Left lung (tissue), 10 donors: Measurements from ENCODE around the gene KIF17. TPM values are rescaled to one million over a fixed set of nuclear protein-coding genes. Genes with fewer than 3 reads are reported as not detected.
A peak's percentile ranks its signal among the peaks of the same experiment; 100 is the strongest.

Experiments
- ATAC-seq: fragments of 200-7000 bp; cut with Tn5 transposase; one replicate; pipeline ENCODE4 v1.9.1; 2020; ENCODE audit warnings: moderate library complexity
- DNase-seq, 4 donors: peaks; one replicate each; pipeline ENCODE4 v3.0.0-alpha.2; 2013 to 2020
- H3K27ac ChIP-seq, 2 donors: fragments of 200-600 bp; sonication (generic) in 1 of 2; one replicate each; pipeline versions ENCODE4 v1.5.0 to v1.8.0; 2020 to 2021
- H3K27me3 ChIP-seq, 2 donors: fragments of 200-600 bp; sonication (generic) in 1 of 2; one replicate each; pipeline versions ENCODE4 v1.5.0 to v1.8.0; 2020 to 2021
- H3K36me3 ChIP-seq, 2 donors: fragments of 200-600 bp; sonication (generic) in 1 of 2; one replicate each; pipeline versions ENCODE4 v1.5.0 to v1.8.0; 2020 to 2021
- H3K4me1 ChIP-seq, 2 donors: fragments of 200-600 bp; one replicate each; pipeline ENCODE4 v1.8.0; 2021
- H3K4me3 ChIP-seq, 2 donors: fragments of 200-600 bp; sonication (generic) in 1 of 2; one replicate each; pipeline versions ENCODE4 v1.5.0 to v1.8.0; 2020 to 2021; ENCODE audit warnings: mild to moderate bottlenecking in 1 of 2
- H3K9me3 ChIP-seq, 2 donors: fragments of 200-600 bp; sonication (generic) in 1 of 2; one replicate each; pipeline versions ENCODE4 v1.5.0 to v1.8.0; 2020 to 2021
- intact Hi-C, 2 donors: fragments of 100-400 bp; cut with DNase I; formaldehyde crosslinking; loops; one replicate each; pipeline versions ENCODE4 v1.11.2 to v1.14.2; 2022
- polyA plus RNA-seq, 6 donors: library from polyadenylated mRNA; unstranded; fragments of 120-200 nt; gene quantifications; one replicate each; pipeline ENCODE4 v1.2.1, GENCODE V29; 2013; ENCODE audit not compliant: insufficient read length in 6 of 6
- total RNA-seq, 2 donors: library from RNA; stranded (reverse); fragmentation: NEBNext Ultra II Directional; extraction: Animal tissue kit (Norgen Biotek cat#: 25700); gene quantifications; one replicate each; pipeline ENCODE4 v1.2.1, GENCODE V29; 2021
- TF ChIP-seq, protein P1 (sequence below), 2 donors: fragments of 200-600 bp; sonication (generic) in 1 of 2; IDR thresholded peaks; one replicate each; pipeline versions ENCODE4 v1.5.0 to v1.8.0; 2021; ENCODE audit warnings: antibody characterized with exemption in 2 of 2
- donor health status: DM: no; HTN: yes; CAD: no.
- donor health status: DM: no; HTN: no; CAD: no.

Gene KIF17
- total and polyA plus RNA-seq, 8 donors: 4.1 to 12.1 (median 7.8) TPM

DNA sequence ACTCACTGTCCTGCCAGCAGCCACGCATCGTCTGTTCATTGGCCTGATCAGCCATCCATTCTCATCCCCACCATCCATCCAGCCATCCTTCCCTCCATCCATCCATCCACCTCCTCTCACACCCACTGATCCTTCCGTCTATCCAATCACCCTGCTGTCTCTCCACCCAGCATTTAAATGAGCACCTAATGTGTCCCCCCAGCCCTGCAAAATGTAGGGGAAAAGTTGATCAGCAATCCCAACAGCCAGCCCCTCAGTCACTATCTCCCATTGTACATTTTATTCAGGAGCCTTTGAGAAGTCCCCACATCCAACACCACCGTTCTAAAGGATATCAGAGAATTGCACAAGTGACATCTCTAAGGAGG lies 45.6 kb downstream of the KIF17 start:
- H3K9me3 ChIP-seq: no peaks in the 10 kb centered on the region
- TF ChIP-seq, protein P1, sequence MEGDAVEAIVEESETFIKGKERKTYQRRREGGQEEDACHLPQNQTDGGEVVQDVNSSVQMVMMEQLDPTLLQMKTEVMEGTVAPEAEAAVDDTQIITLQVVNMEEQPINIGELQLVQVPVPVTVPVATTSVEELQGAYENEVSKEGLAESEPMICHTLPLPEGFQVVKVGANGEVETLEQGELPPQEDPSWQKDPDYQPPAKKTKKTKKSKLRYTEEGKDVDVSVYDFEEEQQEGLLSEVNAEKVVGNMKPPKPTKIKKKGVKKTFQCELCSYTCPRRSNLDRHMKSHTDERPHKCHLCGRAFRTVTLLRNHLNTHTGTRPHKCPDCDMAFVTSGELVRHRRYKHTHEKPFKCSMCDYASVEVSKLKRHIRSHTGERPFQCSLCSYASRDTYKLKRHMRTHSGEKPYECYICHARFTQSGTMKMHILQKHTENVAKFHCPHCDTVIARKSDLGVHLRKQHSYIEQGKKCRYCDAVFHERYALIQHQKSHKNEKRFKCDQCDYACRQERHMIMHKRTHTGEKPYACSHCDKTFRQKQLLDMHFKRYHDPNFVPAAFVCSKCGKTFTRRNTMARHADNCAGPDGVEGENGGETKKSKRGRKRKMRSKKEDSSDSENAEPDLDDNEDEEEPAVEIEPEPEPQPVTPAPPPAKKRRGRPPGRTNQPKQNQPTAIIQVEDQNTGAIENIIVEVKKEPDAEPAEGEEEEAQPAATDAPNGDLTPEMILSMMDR (IDR thresholded peaks at IDR 0.05): no peak
- no peaks in the 10 kb centered on the region for H3K4me1 ChIP-seq
- H3K27me3 ChIP-seq: no peaks in the 10 kb centered on the region
- no peak overlapping the region for H3K27ac ChIP-seq
- intact Hi-C loops: no loop called here
- DNase-seq: no peak
- H3K4me3 ChIP-seq: no peak overlapping the region
- no peak for ATAC-seq
- H3K36me3 ChIP-seq: peaks cover 0 to 8% of the 10 kb centered on the region in 2 donors

DNA sequence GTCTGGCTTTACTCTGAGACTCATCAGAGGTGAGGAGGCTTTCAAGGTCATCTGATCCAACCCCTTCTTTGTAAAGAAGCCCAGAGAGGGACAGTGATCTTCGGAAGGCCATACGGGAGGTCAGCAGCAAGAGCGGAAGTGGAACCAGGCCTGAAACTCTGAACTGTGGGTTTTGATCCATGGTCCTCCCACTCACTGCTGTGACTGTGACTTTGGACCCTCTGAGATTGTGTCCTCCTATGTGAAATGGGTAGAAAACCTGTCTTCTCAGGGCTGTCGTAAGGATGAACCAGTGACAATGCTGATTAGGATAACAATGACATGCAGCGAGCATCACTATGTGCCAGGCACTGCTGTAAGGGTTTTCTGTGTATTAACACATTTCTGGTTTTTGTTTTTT lies 46.9 kb downstream of the KIF17 start:
- intact Hi-C loops: no loop called here
- H3K27me3 ChIP-seq: no peaks in the 10 kb centered on the region
- H3K27ac ChIP-seq: no peak overlapping the region
- TF ChIP-seq, protein P1 (IDR thresholded peaks at IDR 0.05): no peak
- H3K4me3 ChIP-seq: no peak overlapping the region
- no peak for DNase-seq
- no peaks in the 10 kb centered on the region for H3K4me1 ChIP-seq
- peaks cover 0 to 8% of the 10 kb centered on the region in 2 donors for H3K36me3 ChIP-seq
- H3K9me3 ChIP-seq: no peaks in the 10 kb centered on the region
- ATAC-seq: no peak

DNA sequence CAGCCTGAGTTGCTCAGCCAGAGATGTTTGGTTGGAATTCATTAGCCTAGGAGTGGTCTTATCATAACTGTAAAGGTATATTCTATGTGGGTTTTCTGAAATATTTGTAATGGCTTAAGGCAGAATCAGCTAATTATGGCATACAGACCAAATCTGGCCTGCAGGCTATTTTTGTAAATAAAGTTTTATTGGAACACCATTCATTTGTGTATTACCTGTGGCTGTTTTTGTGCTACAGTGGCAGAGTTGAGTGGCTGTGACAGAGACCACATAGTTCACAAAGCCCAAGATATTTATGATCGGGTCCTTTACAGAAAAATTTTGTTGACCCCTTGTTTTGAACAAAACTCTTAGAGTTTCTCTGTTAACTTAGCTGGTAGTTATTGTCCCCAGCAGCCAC lies 49.2 kb downstream of the KIF17 start:
- Histone ChIP-seq H3K27ac (no peak overlapping the region), H3K9me3 (no peaks in the 10 kb centered on the region), H3K27me3 (no peaks in the 10 kb centered on the region), H3K4me1 (no peaks in the 10 kb centered on the region), H3K4me3 (no peak overlapping the region), H3K36me3 (peaks cover 0 to 8% of the 10 kb centered on the region in 2 donors)
- TF ChIP-seq, protein P1 (IDR thresholded peaks at IDR 0.05): no peak
- DNase-seq (no peak), ATAC-seq (no peak)
- intact Hi-C loops: no loop called here

- intact Hi-C loops: no loop called here
- no peak for ATAC-seq
- TF ChIP-seq, protein P1 (IDR thresholded peaks at IDR 0.05): no peak
Observed at GRCh38 chr1:20666804-20667203, 51.0 kb downstream of the KIF17 start.

DNA sequence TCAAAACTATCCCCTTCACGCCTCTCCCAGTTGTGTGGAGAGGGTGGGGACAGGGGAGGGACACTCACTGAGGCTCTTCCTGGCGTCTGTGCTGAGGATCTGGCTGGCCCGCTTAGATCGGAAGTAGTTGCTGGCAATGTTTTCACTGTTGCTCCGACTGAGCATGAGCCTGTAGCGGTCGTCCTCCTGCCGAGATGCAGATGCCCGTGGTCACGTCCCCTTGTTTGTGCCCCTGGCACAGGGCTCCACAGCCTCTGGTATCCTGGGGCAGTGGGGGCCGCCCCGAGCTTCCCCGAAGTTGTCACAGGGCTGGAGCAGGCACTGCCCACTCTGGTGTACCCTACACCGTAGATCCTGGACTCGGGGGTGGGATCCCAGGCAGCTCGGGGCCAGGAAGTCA lies 51.7 kb downstream of the KIF17 start:
- Histone ChIP-seq H3K4me1 (peaks cover 0 to 4% of the 10 kb centered on the region in 2 donors), H3K9me3 (no peaks in the 10 kb centered on the region), H3K4me3 (no peak overlapping the region), H3K27ac (peak overlapping the region in 1 of 2 donors; percentile 59), H3K36me3 (peaks cover 0 to 8% of the 10 kb centered on the region in 2 donors), H3K27me3 (no peaks in the 10 kb centered on the region)
- intact Hi-C loops: no loop called here
- DNase-seq: no peak
- ATAC-seq: no peak
- TF ChIP-seq, protein P1 (IDR thresholded peaks at IDR 0.05): no peak

More at GRCh38 chr1:20666804-20667203, 51.0 kb downstream of the KIF17 start:
- H3K27me3 ChIP-seq: no peaks in the 10 kb centered on the region
- H3K9me3 ChIP-seq: no peaks in the 10 kb centered on the region
- no peak for DNase-seq
- H3K4me1 ChIP-seq: peaks cover 0 to 3% of the 10 kb centered on the region in 2 donors
- H3K4me3 ChIP-seq: no peak overlapping the region
- no peak overlapping the region for H3K27ac ChIP-seq
- peaks cover 0 to 8% of the 10 kb centered on the region in 2 donors for H3K36me3 ChIP-seq
